GM12801 (cell line): ENCODE measurements around the gene VAT1L.
A peak's percentile ranks its signal among the peaks of the same experiment; 100 is the strongest.

ENCODE experiments used
- CTCF ChIP-seq: IDR thresholded peaks from one replicate; pipeline ENCODE4 v1.5.1; 2011; ENCODE audit warnings: control low read depth; ENCODE audit not compliant: insufficient read length; ENCODE audit errors: extremely low read depth

VAT1L gene

GRCh38 chr16:77991701-77992100 is 203.3 kb downstream of the VAT1L start:
- no peak for TF ChIP-seq CTCF

- no peak for TF ChIP-seq CTCF
Observed at GRCh38 chr16:77993111-77993985, 205.0 kb downstream of the VAT1L start.

- no peak for TF ChIP-seq CTCF
Observed at GRCh38 chr16:77995843-77996455, 207.6 kb downstream of the VAT1L start.

GRCh38 chr16:77998350-77999023 is 210.1 kb downstream of the VAT1L start:
- no peak for TF ChIP-seq CTCF

GRCh38 chr16:78001451-78002025 is 213.2 kb downstream of the VAT1L start:
- no peak for TF ChIP-seq CTCF

GRCh38 chr16:78002915-78003538 is 214.7 kb downstream of the VAT1L start:
- peak; percentile 10 for TF ChIP-seq CTCF

GRCh38 chr16:78004517-78004916 is 216.2 kb downstream of the VAT1L start:
- no peak for TF ChIP-seq CTCF
